Astrocyte (in vitro differentiated cells and primary cell): Measurements from ENCODE around the gene PSMD1. TPM values are rescaled to one million over a fixed set of nuclear protein-coding genes. Genes with fewer than 3 reads are reported as not detected.

Source experiments
- DNase-seq: peaks from one replicate; pipeline ENCODE4 v3.0.0-alpha.2; 2010; ENCODE audit warnings: low read depth
- FAIRE-seq: peaks from 2 replicates; lab custom pipeline; 2011; peaks lifted over from hg19 to GRCh38; lab: Jason Lieb, UNC
- H2AFZ ChIP-seq: 2 replicates; pipeline ENCODE4 v1.6.0; 2012; ENCODE audit warnings: low read depth, low read length, inconsistent platforms
- H3K27ac ChIP-seq: 2 replicates; pipeline ENCODE4 v1.5.1; 2011; ENCODE audit warnings: low read depth, low read length, inconsistent platforms
- H3K27me3 ChIP-seq: 2 replicates; pipeline ENCODE4 v1.6.0; 2011; ENCODE audit warnings: low read length, inconsistent platforms; ENCODE audit not compliant: insufficient read depth
- H3K36me3 ChIP-seq: 2 replicates; pipeline ENCODE4 v1.5.1; 2011; ENCODE audit warnings: low read length, inconsistent platforms; ENCODE audit not compliant: insufficient read depth
- H3K4me1 ChIP-seq: 2 replicates; pipeline ENCODE4 v1.5.1; 2011; ENCODE audit warnings: low read length, inconsistent platforms; ENCODE audit not compliant: insufficient read depth
- H3K4me2 ChIP-seq: 2 replicates; pipeline ENCODE4 v1.6.0; 2012; ENCODE audit warnings: low read length, inconsistent platforms
- H3K4me3 ChIP-seq: 2 replicates; pipeline ENCODE4 v1.5.1; 2011; ENCODE audit warnings: low read depth, mild to moderate bottlenecking, low read length, inconsistent platforms; ENCODE audit not compliant: insufficient read depth
- H3K79me2 ChIP-seq: 2 replicates; pipeline ENCODE4 v1.6.0; 2012; ENCODE audit warnings: mild to moderate bottlenecking, low read length, inconsistent platforms; ENCODE audit not compliant: insufficient read depth
- H3K9ac ChIP-seq: 2 replicates; pipeline ENCODE4 v1.6.0; 2012; ENCODE audit warnings: mild to moderate bottlenecking, low read length, inconsistent platforms
- H3K9me3 ChIP-seq: 2 replicates; pipeline ENCODE4 v1.5.1; 2012; ENCODE audit warnings: low read depth, mild to moderate bottlenecking, low read length, inconsistent platforms; ENCODE audit not compliant: insufficient read depth
- H4K20me1 ChIP-seq: 2 replicates; pipeline ENCODE4 v1.6.0; 2012; ENCODE audit warnings: low read length, inconsistent platforms; ENCODE audit not compliant: insufficient read depth
- H3K27ac Mint-ChIP-seq: one replicate; pipeline ENCODE4 v1.8.0; 2021; ENCODE audit warnings: mild to moderate bottlenecking, mixed read lengths; ENCODE audit not compliant: unreplicated experiment
- H3K27me3 Mint-ChIP-seq: one replicate; pipeline ENCODE4 v1.8.0; 2021; ENCODE audit warnings: low read depth, mixed read lengths; ENCODE audit not compliant: unreplicated experiment
- H3K36me3 Mint-ChIP-seq: one replicate; pipeline ENCODE4 v1.8.0; 2021; ENCODE audit warnings: low read depth, mixed read lengths; ENCODE audit not compliant: unreplicated experiment
- H3K4me1 Mint-ChIP-seq: one replicate; pipeline ENCODE4 v1.8.0; 2021; ENCODE audit warnings: low read depth, mixed read lengths; ENCODE audit not compliant: unreplicated experiment
- H3K4me3 Mint-ChIP-seq: one replicate; pipeline ENCODE4 v1.8.0; 2021; ENCODE audit warnings: mild to moderate bottlenecking, moderate library complexity, mixed read lengths; ENCODE audit not compliant: unreplicated experiment
- H3K9me3 Mint-ChIP-seq: one replicate; pipeline ENCODE4 v1.8.0; 2021; ENCODE audit warnings: mild to moderate bottlenecking, mixed read lengths; ENCODE audit not compliant: unreplicated experiment
- CTCF ChIP-seq: IDR thresholded peaks from 2 replicates; pipeline ENCODE4 v1.5.1; 2011; ENCODE audit warnings: low read depth, mild to moderate bottlenecking, inconsistent platforms, low read length, moderate library complexity; ENCODE audit not compliant: insufficient read depth
- EZH2 ChIP-seq: IDR thresholded peaks from 2 replicates; pipeline ENCODE4 v1.6.1; 2012; ENCODE audit warnings: mild to moderate bottlenecking, low read length, inconsistent platforms; ENCODE audit not compliant: insufficient read depth
- total RNA-seq: library from RNA; stranded (reverse); gene quantifications from 2 replicates; pipeline ENCODE4 v1.2.1, GENCODE V29; 2021

Gene PSMD1
- total RNA-seq, 1 donor from 2014 or later = 151 TPM

GRCh38 chr2:231115651-231116050 lies 59.0 kb downstream of the PSMD1 start:
- FAIRE-seq (no peak), DNase-seq (no peak)
- Histone ChIP-seq H3K4me3 (no peak overlapping the region), H3K4me1 (peaks cover 12% of the 10 kb centered on the region), H3K36me3 (peaks cover 5% of the 10 kb centered on the region), H4K20me1 (peaks cover 4% of the 10 kb centered on the region), H3K9ac (no peak overlapping the region), H2AFZ (no peak overlapping the region), H3K27me3 (no peaks in the 10 kb centered on the region), H3K79me2 (no peaks in the 10 kb centered on the region), H3K9me3 (no peaks in the 10 kb centered on the region), H3K27ac (no peak overlapping the region), H3K4me2 (no peak overlapping the region)
- no peaks in the 10 kb centered on the region for H3K9me3 Mint-ChIP-seq
- no peaks in the 10 kb centered on the region for H3K27me3 Mint-ChIP-seq
- no peak overlapping the region for H3K27ac Mint-ChIP-seq
- H3K4me1 Mint-ChIP-seq = peaks cover 31% of the 10 kb centered on the region
- H3K36me3 Mint-ChIP-seq = peaks cover 4% of the 10 kb centered on the region
- no peak overlapping the region for H3K4me3 Mint-ChIP-seq
- TF ChIP-seq EZH2 = no peak
- no peak for TF ChIP-seq CTCF

GRCh38 chr2:231117148-231117547 lies 60.5 kb downstream of the PSMD1 start:
- no peak for TF ChIP-seq CTCF
- H3K36me3 ChIP-seq = peaks cover 5% of the 10 kb centered on the region
- H3K4me3 ChIP-seq = no peak overlapping the region
- no peak overlapping the region for H3K4me3 Mint-ChIP-seq
- H3K4me1 ChIP-seq = peaks cover 3% of the 10 kb centered on the region
- no peak overlapping the region for H2AFZ ChIP-seq
- no peaks in the 10 kb centered on the region for H3K27me3 Mint-ChIP-seq
- H3K4me1 Mint-ChIP-seq = peaks cover 19% of the 10 kb centered on the region
- no peaks in the 10 kb centered on the region for H3K9me3 ChIP-seq
- no peak overlapping the region for H3K9ac ChIP-seq
- FAIRE-seq (no peak), DNase-seq (no peak)
- no peaks in the 10 kb centered on the region for H3K79me2 ChIP-seq
- H3K27ac ChIP-seq = no peak overlapping the region
- H3K27ac Mint-ChIP-seq = no peak overlapping the region
- H3K9me3 Mint-ChIP-seq = no peaks in the 10 kb centered on the region
- H3K36me3 Mint-ChIP-seq = peaks cover 4% of the 10 kb centered on the region
- peaks cover 3% of the 10 kb centered on the region for H4K20me1 ChIP-seq
- H3K4me2 ChIP-seq = no peak overlapping the region
- H3K27me3 ChIP-seq = no peaks in the 10 kb centered on the region

- H3K79me2 ChIP-seq = no peaks in the 10 kb centered on the region
- Mint-ChIP-seq H3K27me3 (no peaks in the 10 kb centered on the region), H3K4me1 (peaks cover 11% of the 10 kb centered on the region), H3K36me3 (peaks cover 4% of the 10 kb centered on the region), H3K27ac (no peak overlapping the region), H3K4me3 (no peak overlapping the region), H3K9me3 (no peaks in the 10 kb centered on the region)
- H3K27ac ChIP-seq = no peak overlapping the region
- H3K36me3 ChIP-seq = peaks cover 5% of the 10 kb centered on the region
- TF ChIP-seq CTCF (no peak), EZH2 (no peak)
- no peak for DNase-seq
- no peaks in the 10 kb centered on the region for H3K4me1 ChIP-seq
- H3K9ac ChIP-seq = no peak overlapping the region
- no peak overlapping the region for H3K4me2 ChIP-seq
- no peak overlapping the region for H3K4me3 ChIP-seq
- peak; percentile 20 for FAIRE-seq
- peaks cover under 1% of the 10 kb centered on the region for H4K20me1 ChIP-seq
- no peak overlapping the region for H2AFZ ChIP-seq
- H3K27me3 ChIP-seq = no peaks in the 10 kb centered on the region
- H3K9me3 ChIP-seq = no peaks in the 10 kb centered on the region
Observed at GRCh38 chr2:231117922-231118613, 61.4 kb downstream of the PSMD1 start.
